Endodermal cell (in vitro differentiated cells): ENCODE results near the gene NNAT. TPM values are rescaled to one million over a fixed set of nuclear protein-coding genes. Genes with fewer than 3 reads are reported as not detected.

Source experiments
- DNase-seq: peaks from one replicate; pipeline ENCODE4 v3.0.0-alpha.2; 2017
- H3K27ac ChIP-seq: 2 replicates; pipeline ENCODE4 v1.5.1; 2013; ENCODE audit warnings: mild to moderate bottlenecking, low read depth, low read length, moderate library complexity
- H3K27me3 ChIP-seq: 2 replicates; pipeline ENCODE4 v1.6.1; 2013; ENCODE audit warnings: mild to moderate bottlenecking, low read length, moderate library complexity; ENCODE audit not compliant: insufficient read depth, control insufficient read depth, poor library complexity, severe bottlenecking
- H3K36me3 ChIP-seq: 2 replicates; pipeline ENCODE4 v1.7.0; 2013; ENCODE audit warnings: mild to moderate bottlenecking, low read length, moderate library complexity; ENCODE audit not compliant: control insufficient read depth, insufficient read depth
- H3K4me1 ChIP-seq: one replicate; pipeline ENCODE4 v1.7.0; 2013; ENCODE audit warnings: low read length; ENCODE audit not compliant: control insufficient read depth, insufficient read depth
- H3K4me3 ChIP-seq: 2 replicates; pipeline ENCODE4 v1.5.1; 2013; ENCODE audit warnings: mild to moderate bottlenecking, low read length, moderate library complexity
- H3K9ac ChIP-seq: 2 replicates; pipeline ENCODE4 v1.6.1; 2013; ENCODE audit warnings: mild to moderate bottlenecking, low read length, moderate library complexity; ENCODE audit not compliant: poor library complexity, severe bottlenecking; ENCODE audit errors: extremely low read depth
- H3K9me3 ChIP-seq: 2 replicates; pipeline ENCODE4 v1.6.1; 2013; ENCODE audit warnings: mild to moderate bottlenecking, low read length, moderate library complexity; ENCODE audit not compliant: control insufficient read depth
- H3K27ac Mint-ChIP-seq: 2 replicates; pipeline ENCODE4 v1.8.0; 2020; ENCODE audit warnings: mixed read lengths
- H3K27me3 Mint-ChIP-seq: 2 replicates; pipeline ENCODE4 v1.8.0; 2021; ENCODE audit warnings: mild to moderate bottlenecking, mixed read lengths; ENCODE audit not compliant: insufficient read depth
- H3K36me3 Mint-ChIP-seq: 2 replicates; pipeline ENCODE4 v1.8.0; 2020; ENCODE audit warnings: low read depth, mixed read lengths
- H3K4me1 Mint-ChIP-seq: 2 replicates; pipeline ENCODE4 v1.8.0; 2020; ENCODE audit warnings: mixed read lengths
- H3K4me3 Mint-ChIP-seq: 2 replicates; pipeline ENCODE4 v1.8.0; 2020; ENCODE audit warnings: mild to moderate bottlenecking, moderate library complexity, mixed read lengths
- H3K9me3 Mint-ChIP-seq: 2 replicates; pipeline ENCODE4 v1.8.0; 2020; ENCODE audit warnings: mild to moderate bottlenecking, mixed read lengths
- CTCF ChIP-seq: fragments of 200-600 bp; sonication (generic); conservative IDR thresholded peaks from 2 replicates; pipeline ENCODE4 v1.5.0; 2021; ENCODE audit warnings: antibody characterized with exemption, mild to moderate bottlenecking
- WGBS, 2 experiments: methylation state at CpG; one replicate each; pipeline versions ENCODE4 v1.1.5 to v1.1.7; 2013; ENCODE audit warnings: missing lambda C conversion rate in 2 of 2, mixed read lengths in 1 of 2; ENCODE audit not compliant: insufficient coverage in 1 of 2, insufficient read length in 1 of 2; 5-methylcytosine and 5-hydroxymethylcytosine counted together
- total RNA-seq, 2 donors: library from RNA; stranded (reverse); fragmentation: NEBNext Ultra II Directional in 1 of 2; extraction: Animal tissue kit (Norgen Biotek cat#: 25700) in 1 of 2; gene quantifications; 2 replicates in 1 of 2; 3 replicates in 1 of 2; pipeline ENCODE4 v1.2.1, GENCODE V29; 2021

The NNAT gene
- total RNA-seq, 2 donors from 2014 or later = 16.8 to 27.3 TPM

- Mint-ChIP-seq H3K27me3 (no peaks in the 10 kb centered on the region), H3K27ac (no peak overlapping the region), H3K9me3 (no peaks in the 10 kb centered on the region), H3K36me3 (peaks cover 65% of the 10 kb centered on the region), H3K4me1 (peaks cover 26% of the 10 kb centered on the region), H3K4me3 (no peak overlapping the region)
- Histone ChIP-seq H3K27ac (no peak overlapping the region), H3K27me3 (no peaks in the 10 kb centered on the region), H3K4me1 (peaks cover 4% of the 10 kb centered on the region), H3K9ac (no peak overlapping the region), H3K36me3 (peaks cover 57% of the 10 kb centered on the region), H3K4me3 (no peak overlapping the region), H3K9me3 (no peaks in the 10 kb centered on the region)
- no peak for DNase-seq
- TF ChIP-seq CTCF = no peak
- WGBS, 2 experiments = 93 to 100% methylated on average over 2 to 4 of the region's 4 CpGs
Measured at GRCh38 chr20:37513779-37514359, 7.2 kb upstream of the NNAT start.

- Mint-ChIP-seq H3K36me3 (peaks cover 63% of the 10 kb centered on the region), H3K27me3 (peaks cover 4% of the 10 kb centered on the region)
Measured at GRCh38 chr20:37515876-37516275, 5.2 kb upstream of the NNAT start.

GRCh38 chr20:37516811-37517750 lies 4.0 kb upstream of the NNAT start:
- Mint-ChIP-seq H3K27me3 (peaks cover 4% of the 10 kb centered on the region), H3K36me3 (peaks cover 58% of the 10 kb centered on the region), H3K4me1 (peaks cover 46% of the 10 kb centered on the region), H3K4me3 (no peak overlapping the region), H3K9me3 (no peaks in the 10 kb centered on the region), H3K27ac (peak overlapping the region; percentile 8)
- no peak overlapping the region for H3K4me3 ChIP-seq
- WGBS, 2 experiments = 84 to 86% methylated on average over 8 to 13 of the region's 13 CpGs
- H3K4me1 ChIP-seq = peaks cover 11% of the 10 kb centered on the region
- peak overlapping the region; percentile 73 for H3K27ac ChIP-seq
- H3K9ac ChIP-seq = no peak overlapping the region
- peaks cover 51% of the 10 kb centered on the region for H3K36me3 ChIP-seq
- no peak for TF ChIP-seq CTCF
- peak; percentile 20 for DNase-seq
- no peaks in the 10 kb centered on the region for H3K9me3 ChIP-seq
- H3K27me3 ChIP-seq = no peaks in the 10 kb centered on the region

More at GRCh38 chr20:37515876-37516275, 5.2 kb upstream of the NNAT start:
- H3K4me3 ChIP-seq = no peak overlapping the region
- TF ChIP-seq CTCF = no peak
- H3K27me3 ChIP-seq = no peaks in the 10 kb centered on the region
- no peaks in the 10 kb centered on the region for H3K9me3 ChIP-seq
- peaks cover 11% of the 10 kb centered on the region for H3K4me1 ChIP-seq
- Mint-ChIP-seq H3K9me3 (no peaks in the 10 kb centered on the region), H3K4me3 (no peak overlapping the region), H3K27ac (peak overlapping the region; percentile 8), H3K4me1 (peaks cover 46% of the 10 kb centered on the region)
- no peak overlapping the region for H3K27ac ChIP-seq
- peaks cover 50% of the 10 kb centered on the region for H3K36me3 ChIP-seq
- DNase-seq = no peak
- WGBS, 2 experiments = 90 to 95% methylated on average over 4 of the region's 4 CpGs
- no peak overlapping the region for H3K9ac ChIP-seq
